B cell (primary cell): Measurements from ENCODE around the gene KRTAP3-1.

Source experiments
- CTCF ChIP-seq: fragments of 200-600 bp; IDR thresholded peaks from one replicate; pipeline ENCODE4 v1.8.0; 2022; ENCODE audit warnings: antibody characterized with exemption, mild to moderate bottlenecking
- EZH2 ChIP-seq: IDR thresholded peaks from 2 replicates; pipeline ENCODE4 v1.6.1; 2012; ENCODE audit warnings: borderline replicate concordance, low read depth, mild to moderate bottlenecking, moderate library complexity, low read length; ENCODE audit not compliant: insufficient read depth, poor library complexity, severe bottlenecking

DNA sequence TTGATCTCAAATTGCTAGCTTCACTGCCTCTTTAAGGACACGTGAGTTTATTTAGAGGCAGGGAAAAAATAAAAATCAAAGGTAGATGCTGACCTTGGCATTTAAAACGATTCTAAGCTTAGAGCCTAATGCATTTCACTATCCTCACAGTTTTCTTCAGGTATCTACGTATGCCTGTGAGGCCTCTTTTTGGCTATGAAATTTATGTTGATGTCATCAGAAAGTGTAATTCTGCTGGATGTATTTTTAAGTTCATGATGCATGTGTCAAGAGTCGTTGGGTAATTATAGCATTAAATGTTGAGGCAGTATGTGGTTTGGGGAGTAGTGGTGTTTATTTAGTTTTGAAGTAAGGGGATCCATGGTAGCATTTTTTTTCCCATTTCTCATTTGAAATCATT lies 5.0 kb downstream of the KRTAP3-1 start:
- TF ChIP-seq CTCF (no peak), EZH2 (no peak)
